C4-2B (cell line): ENCODE data around the gene C17orf114.
"Not testable (repeated sequence)": the region's sequence is repeated elsewhere in the genome, so short reads cannot be mapped to it uniquely, and the experiment has no call there.

Experiments
- CTCF ChIP-seq: fragments of 450-650 bp; conservative IDR thresholded peaks from 2 replicates; pipeline ENCODE4 v1.5.1; 2017; ENCODE audit warnings: mild to moderate bottlenecking
- ZFX ChIP-seq: fragments of 450-650 bp; IDR thresholded peaks from 2 replicates; pipeline ENCODE4 v1.6.1; 2017

- not testable (repeated sequence) for TF ChIP-seq CTCF, ZFX
Observed at GRCh38 chr17:4832829-4833177, 30.7 kb upstream of the C17orf114 start.
